ENCODE measurements around the gene NPTX2. TPM values are rescaled to one million over a fixed set of nuclear protein-coding genes. Genes with fewer than 3 reads are reported as not detected.
"Not testable (repeated sequence)": the region's sequence is repeated elsewhere in the genome, so short reads cannot be mapped to it uniquely, and the experiment has no call there.

NPTX2 gene, protein sequence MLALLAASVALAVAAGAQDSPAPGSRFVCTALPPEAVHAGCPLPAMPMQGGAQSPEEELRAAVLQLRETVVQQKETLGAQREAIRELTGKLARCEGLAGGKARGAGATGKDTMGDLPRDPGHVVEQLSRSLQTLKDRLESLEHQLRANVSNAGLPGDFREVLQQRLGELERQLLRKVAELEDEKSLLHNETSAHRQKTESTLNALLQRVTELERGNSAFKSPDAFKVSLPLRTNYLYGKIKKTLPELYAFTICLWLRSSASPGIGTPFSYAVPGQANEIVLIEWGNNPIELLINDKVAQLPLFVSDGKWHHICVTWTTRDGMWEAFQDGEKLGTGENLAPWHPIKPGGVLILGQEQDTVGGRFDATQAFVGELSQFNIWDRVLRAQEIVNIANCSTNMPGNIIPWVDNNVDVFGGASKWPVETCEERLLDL
- total RNA-seq (2014; rRNA removed; shearing (Covaris generic); ENCODE audit: low replicate concordance): 38.3 and 40.5 TPM in 2 replicates

DNA sequence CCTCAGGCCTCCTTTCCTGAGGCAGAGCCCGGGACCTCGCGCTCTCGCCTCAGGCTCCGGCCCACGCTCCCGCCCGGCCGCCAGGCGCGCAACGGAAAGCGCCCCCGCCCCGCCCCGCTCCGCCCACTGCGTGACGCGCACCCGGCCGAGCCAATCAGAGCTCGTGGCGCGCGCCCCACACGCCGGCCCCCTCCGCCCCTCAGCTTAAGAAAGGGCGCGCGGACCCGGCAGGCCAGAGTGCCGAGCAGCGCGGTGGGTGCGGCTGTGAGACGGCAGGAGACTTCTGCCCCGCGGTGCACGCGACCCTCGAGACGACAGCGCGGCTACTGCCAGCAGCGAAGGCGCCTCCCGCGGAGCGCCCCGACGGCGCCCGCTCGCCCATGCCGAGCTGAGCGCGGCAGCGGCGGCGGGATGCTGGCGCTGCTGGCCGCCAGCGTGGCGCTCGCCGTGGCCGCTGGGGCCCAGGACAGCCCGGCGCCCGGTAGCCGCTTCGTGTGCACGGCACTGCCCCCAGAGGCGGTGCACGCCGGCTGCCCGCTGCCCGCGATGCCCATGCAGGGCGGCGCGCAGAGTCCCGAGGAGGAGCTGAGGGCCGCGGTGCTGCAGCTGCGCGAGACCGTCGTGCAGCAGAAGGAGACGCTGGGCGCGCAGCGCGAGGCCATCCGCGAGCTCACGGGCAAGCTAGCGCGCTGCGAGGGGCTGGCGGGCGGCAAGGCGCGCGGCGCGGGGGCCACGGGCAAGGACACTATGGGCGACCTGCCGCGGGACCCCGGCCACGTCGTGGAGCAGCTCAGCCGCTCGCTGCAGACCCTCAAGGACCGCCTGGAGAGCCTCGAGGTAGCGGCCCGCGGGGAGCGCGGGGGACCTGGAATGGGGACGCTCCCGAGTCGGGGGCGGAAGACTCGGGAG lies at the start of gene NPTX2:
TSS of gene NPTX2 (plus strand) at position 235 of the 909 bp plus-strand sequence. CDS start at position 412, 177 bp downstream.
- in situ Hi-C loops (cut with HindIII; ENCODE audit: low pct_unique_long_range_greater_than_20kb, low sequenced_read_pairs): no loop called here
- peak; percentile 85 for DNase-seq (ENCODE audit: low read depth)

DNA sequence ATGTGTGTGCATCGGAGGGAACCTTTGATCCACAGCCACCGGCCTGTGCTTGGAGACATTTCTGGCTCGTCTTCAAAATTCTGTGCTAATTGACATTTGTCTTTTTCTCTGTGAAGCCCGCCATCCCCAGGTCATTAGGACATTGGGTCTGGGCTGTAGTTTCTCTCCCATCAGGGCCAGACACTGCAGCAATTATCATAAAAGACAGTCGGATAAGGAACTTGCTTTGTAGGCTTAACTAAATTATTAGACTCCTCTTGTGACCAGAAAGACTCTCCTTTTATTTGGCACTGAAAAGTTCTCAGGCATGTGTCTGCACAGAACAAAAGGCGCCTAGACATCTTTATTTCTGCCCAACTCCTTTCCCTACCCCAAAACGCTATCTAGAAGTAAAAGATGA lies 49.1 kb upstream of the NPTX2 start:
- in situ Hi-C loops (cut with HindIII; ENCODE audit: low pct_unique_long_range_greater_than_20kb, low sequenced_read_pairs): no loop called here
- DNase-seq (ENCODE audit: low read depth): no peak

DNA sequence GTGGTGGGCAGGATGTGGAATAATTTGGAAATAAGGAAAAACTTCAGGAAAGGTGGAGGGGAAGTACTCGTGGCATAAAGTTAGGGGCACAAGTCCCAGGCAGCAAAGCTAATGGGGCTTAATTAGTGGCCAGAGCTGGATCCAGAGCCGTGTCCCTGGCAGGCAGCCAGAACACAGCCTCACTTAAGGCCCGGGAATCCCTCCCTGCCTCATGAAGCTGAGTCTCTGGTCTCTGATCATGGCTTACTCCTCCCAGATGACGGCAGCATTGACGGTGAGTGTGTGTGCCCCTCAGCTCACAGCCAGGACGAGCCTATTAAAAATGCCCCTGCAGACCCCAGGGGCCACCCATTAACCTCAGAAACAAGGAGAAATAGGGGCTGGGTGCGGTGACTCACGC lies 48.2 kb upstream of the NPTX2 start:
- in situ Hi-C loops (cut with HindIII; ENCODE audit: low pct_unique_long_range_greater_than_20kb, low sequenced_read_pairs): no loop called here
- no peak for DNase-seq (ENCODE audit: low read depth)

DNA sequence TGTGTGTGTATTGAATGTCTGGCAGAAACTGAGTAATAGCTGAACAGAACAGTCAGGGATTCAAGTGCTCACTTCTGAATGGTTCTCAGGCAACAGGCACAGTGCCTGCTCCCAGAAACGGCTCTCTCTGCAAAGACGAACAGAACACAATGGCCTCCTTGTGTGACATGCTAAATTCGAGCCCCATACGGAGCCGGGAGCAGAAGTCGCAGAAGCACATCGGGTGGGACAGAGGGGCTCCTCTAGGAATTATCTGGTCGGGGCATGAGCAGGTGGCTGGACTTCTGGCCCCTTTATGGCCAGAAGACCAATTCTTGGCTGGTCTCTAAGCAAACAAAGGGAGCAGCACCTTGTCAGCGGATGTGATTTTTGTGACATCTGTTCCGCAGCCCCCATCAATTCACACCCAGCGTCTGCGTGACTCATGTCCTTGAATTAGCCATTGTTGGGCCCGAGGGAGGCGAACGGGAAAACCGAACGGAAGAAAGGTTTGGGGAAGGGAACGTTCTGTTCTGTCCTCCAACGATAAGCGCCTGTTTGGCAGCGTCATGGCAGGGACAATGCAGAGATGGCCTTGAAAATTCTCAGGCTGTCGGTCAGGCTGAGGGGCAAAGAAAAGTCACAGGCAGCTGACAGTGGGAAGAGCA lies 47.3 kb upstream of the NPTX2 start:
- in situ Hi-C loops (cut with HindIII; ENCODE audit: low pct_unique_long_range_greater_than_20kb, low sequenced_read_pairs): no loop called here
- no peak for DNase-seq (ENCODE audit: low read depth)

DNA sequence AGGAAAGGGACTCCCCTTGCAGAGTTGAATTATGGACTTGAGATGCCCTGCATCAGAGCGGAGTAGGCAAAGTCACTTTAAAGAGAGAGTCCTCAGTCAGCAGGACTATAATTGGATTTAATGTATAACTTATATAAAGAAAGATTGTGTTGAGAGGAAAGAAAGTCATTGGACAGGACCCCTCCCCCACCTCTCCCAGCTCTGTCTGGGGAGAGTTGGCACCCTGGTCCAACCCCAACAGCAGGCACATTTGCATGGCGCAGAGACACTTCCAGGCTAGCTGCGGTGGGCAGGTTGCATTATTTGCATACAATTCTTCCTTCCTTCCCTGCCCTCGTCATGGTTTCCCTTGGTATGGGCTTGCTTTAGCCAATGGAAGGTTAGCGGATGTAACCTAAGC lies 46.1 kb upstream of the NPTX2 start:
- no peak for DNase-seq (ENCODE audit: low read depth)
- in situ Hi-C loops (cut with HindIII; ENCODE audit: low pct_unique_long_range_greater_than_20kb, low sequenced_read_pairs): no loop called here

DNA sequence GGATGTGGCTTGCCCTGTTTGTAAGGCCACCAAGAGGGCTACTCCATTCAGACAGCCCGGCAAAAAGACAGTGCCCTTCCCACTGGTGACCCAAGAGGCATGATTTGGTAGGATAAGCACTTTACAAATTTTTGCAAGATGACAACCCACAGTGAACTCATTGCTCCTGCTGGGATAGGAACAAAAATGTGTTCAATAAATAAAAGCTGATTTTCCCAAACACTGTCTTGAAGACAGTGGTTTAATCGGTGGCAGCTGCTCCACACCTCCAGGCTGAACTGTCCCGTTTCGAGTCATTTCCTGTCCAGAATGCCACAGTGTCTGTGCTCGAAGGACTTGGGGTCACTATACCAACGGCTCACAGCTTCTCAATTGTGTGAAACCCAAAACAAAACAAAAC lies 45.1 kb upstream of the NPTX2 start:
- in situ Hi-C loops (cut with HindIII; ENCODE audit: low pct_unique_long_range_greater_than_20kb, low sequenced_read_pairs): no loop called here
- no peak for DNase-seq (ENCODE audit: low read depth)

DNA sequence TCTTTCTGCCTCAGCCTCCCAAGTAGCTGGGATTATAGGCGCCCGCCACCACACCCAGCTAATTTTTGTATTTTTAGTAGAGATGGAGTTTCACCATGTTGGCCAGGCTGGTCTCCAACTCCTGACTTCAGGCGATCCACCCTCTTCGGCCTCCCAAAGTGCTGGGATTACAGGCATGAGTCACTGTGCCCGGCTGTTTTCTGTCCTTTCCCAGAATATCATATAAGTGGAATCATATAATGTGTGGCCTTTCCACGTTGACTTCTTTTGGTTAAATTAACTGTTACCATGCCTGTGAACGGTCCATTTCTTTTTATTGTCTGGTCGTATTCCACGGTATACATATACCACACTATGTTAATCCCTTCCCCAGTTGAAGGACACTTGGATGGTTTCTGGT lies 44.4 kb upstream of the NPTX2 start:
- in situ Hi-C loops (cut with HindIII; ENCODE audit: low pct_unique_long_range_greater_than_20kb, low sequenced_read_pairs); DNase-seq (ENCODE audit: low read depth): not testable (repeated sequence)

DNA sequence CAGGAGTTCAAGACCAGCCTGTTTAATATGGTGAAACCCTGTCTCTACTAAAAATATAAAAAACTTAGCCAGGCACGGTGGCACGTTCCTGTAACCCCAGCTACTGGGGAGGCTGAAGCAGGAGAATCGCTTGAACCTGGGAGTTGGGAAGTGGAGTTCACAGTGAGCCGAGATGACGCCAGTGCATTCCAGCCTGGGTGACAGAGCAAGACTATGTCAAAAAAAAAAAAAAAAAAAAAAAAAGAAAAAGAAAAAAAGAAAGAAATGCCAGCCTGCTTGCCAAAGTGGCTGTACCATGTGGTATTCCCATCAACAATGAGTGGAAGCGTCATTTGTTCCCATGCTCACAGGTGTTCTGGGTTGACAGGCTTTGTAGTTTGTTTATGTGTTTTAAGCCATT lies 43.3 kb upstream of the NPTX2 start:
- in situ Hi-C loops (cut with HindIII; ENCODE audit: low pct_unique_long_range_greater_than_20kb, low sequenced_read_pairs): no loop called here
- DNase-seq (ENCODE audit: low read depth): no peak

DNA sequence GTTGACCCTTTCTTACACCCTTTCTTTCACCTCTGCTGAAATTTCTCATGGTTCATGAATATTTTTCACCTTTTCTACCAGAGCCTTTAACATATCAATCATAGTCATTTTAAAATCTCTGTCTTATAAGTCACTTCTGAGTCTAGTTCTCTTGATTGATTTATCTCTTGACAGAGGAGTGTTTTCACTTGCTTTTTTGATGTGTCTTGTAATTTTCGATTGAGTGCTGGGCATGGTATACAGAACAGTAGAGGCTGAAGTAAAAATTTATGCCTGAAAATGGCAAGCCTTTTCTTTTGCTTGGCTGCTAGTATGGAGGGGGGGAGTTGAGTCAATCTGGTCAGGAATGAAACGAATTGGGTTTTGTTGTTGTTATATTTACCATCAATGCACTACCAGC lies 41.2 kb upstream of the NPTX2 start:
- DNase-seq (ENCODE audit: low read depth): no peak
- in situ Hi-C loops (cut with HindIII; ENCODE audit: low pct_unique_long_range_greater_than_20kb, low sequenced_read_pairs): no loop called here

DNA sequence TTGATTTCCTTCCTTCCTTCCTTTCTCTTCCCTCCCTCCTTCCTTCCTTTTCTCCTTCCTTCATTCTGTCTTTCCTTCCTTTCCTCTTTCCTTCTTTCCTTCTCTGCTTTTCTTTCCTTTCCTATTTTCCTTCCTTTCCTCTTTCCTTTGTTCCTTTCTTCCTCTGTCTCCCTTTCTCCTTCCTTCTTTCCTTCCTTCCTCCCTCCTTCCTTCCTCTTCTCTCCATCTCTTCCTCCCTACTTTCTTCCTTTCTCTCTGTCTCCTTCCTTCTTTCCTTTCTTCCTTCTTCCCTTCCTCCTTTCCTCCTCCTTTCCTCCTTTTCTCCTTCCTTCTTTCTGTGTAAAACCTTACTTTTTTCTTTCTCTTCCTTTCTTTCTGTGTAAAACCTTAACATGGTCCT lies 32.3 kb upstream of the NPTX2 start:
- no peak for DNase-seq (ENCODE audit: low read depth)
- in situ Hi-C loops (cut with HindIII; ENCODE audit: low pct_unique_long_range_greater_than_20kb, low sequenced_read_pairs): no loop called here

DNA sequence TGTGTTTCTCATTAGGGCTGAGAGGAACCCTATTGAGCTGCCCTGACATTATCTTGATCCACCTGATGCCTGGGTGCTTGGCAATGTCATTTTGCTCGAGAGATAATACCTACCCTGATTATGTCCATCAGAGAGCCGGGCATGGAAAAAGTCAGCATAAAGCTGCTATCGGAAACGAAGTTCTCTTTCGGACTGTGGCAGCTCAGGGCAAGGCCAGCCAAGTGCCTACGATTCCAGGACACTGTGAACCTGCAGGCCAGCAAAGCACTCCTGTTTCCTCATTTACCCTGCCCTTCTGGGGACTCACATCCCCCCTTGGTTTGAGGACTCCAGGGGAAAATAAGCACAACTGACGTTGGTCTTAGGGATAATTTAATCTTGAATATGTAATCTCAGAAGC lies 25.2 kb upstream of the NPTX2 start:
- in situ Hi-C loops (cut with HindIII; ENCODE audit: low pct_unique_long_range_greater_than_20kb, low sequenced_read_pairs): no loop called here

DNA sequence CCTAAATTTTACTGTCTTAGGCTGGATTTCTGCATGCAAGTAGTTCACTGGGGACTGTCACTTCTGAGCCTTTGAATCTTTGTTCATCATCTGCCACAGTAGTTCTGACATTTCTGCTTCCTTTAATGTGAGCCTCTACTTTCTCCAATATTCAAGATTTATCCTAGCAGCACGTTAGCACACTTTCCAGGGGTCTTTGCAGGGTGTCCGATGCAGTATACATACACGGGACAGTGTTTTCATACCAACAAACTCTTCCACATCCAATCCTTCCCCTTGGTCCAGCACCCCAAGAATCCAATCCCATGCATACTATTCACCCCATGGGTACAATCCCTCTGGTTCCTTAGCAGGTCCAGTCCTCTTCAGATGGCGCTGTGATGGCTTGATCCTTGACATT lies 22.7 kb upstream of the NPTX2 start:
- in situ Hi-C loops (cut with HindIII; ENCODE audit: low pct_unique_long_range_greater_than_20kb, low sequenced_read_pairs): no loop called here
- DNase-seq (ENCODE audit: low read depth): no peak

More for the DNA sequence above, 25.2 kb upstream of the NPTX2 start:
- no peak for DNase-seq (ENCODE audit: low read depth)

DNA sequence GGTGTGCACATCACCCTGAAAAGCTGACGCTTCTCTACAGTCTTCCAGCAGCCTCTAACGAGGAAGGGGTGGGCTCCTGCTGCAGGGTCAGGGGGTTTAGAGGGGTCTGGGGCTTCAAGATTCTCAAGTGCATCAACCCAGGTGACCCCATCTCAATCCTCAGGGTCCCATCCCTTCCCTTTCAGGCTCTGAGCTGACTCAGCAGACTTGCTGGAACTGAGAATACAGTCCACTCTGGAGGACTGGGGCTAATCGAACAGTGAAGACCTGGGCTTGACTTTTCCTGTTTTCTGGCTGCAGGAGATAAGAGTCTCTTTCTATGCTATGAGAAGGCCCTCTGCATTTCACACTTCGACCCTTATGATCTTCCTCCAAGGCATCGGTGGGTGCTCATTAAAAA lies 22.3 kb upstream of the NPTX2 start:
- DNase-seq (ENCODE audit: low read depth): no peak
- in situ Hi-C loops (cut with HindIII; ENCODE audit: low pct_unique_long_range_greater_than_20kb, low sequenced_read_pairs): no loop called here

DNA sequence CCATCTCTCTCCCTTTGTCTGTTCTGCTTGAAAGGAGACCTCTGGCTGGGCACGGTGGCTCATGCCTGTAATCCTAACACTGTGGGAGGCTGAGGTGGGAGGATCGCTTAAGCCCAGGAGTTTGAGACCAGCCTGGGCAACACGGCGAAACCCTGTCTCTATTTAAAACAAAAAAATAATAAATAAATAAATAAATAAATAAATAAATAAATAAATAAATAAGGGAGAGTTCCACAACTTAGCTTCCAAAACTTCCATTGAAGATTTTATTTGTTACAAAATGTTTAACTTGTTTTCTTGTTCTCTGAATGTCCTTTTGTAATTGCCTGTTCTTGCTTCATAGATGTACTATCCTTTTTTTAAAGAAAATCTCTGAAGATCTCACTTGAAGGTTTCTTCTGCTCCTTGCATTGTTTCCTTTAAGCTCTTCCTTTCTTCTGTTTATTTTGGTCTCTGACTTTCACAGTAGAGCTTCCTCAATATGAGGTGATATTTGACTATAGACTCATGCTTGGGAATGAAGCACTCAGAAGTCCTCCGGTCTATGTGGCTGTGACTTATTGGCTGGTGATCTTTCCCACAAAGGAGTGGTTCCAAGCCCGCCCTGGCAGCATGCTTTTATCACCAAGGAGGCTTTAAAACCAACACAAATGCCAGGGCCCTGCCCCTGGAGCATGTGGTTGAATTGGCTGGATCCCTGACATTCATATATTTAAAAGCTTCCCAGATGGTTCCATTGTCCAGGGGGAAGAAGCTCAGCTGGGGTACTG lies 18.1 kb upstream of the NPTX2 start:
- in situ Hi-C loops (cut with HindIII; ENCODE audit: low pct_unique_long_range_greater_than_20kb, low sequenced_read_pairs): no loop called here
- no peak for DNase-seq (ENCODE audit: low read depth)

DNA sequence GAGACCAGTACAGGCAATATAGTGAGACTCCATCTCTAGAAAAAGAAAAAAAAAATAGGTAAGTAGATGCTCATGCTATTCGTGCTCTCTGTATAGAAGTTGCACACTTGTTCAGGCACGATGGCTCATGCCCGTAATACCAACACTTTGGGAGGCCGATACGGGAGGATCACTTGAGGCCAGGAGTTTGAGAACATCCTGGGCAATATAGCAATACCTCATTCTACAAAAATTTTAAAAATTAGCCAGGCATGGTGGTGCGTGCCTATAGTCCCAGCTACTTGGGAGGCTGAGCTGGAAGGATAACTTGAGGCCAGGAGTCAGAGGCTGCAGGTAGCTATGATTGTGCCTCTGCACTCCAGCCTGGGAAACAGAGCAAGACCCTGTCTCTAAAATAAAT lies 17.2 kb upstream of the NPTX2 start:
- in situ Hi-C loops (cut with HindIII; ENCODE audit: low pct_unique_long_range_greater_than_20kb, low sequenced_read_pairs): no loop called here

DNA sequence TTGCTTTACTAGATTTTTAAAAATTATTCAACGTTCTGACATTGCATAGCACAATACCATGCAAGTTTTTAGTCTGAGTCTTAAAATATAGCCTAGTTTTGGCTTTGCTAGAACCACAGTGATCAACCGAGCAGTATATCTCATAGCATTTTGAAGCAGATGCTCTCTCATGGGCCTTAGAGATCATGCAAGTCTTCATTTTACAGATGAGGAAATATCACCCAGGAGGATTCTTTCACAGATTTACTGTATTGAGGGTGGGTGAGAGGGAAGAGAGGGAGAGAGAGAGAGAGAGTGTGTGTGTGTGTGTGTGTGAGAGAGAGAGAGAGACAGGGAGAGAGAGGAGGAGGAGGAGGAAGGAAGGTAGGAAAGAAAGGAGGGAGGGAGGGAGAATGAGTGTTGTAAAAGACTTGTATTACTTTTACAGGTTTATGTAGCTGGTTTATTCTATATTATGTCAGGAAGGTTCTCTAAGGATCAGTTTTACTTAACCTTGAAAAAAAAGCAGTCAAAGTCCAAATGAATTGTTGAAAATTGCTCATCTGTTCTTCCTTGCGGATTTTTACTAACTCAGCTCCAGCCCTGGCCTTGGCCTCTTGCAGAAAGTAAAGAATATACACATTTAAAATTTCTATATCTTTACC lies 14.2 kb upstream of the NPTX2 start:
- in situ Hi-C loops (cut with HindIII; ENCODE audit: low pct_unique_long_range_greater_than_20kb, low sequenced_read_pairs): no loop called here
- DNase-seq (ENCODE audit: low read depth): no peak

More for the DNA sequence above, 17.2 kb upstream of the NPTX2 start:
- DNase-seq (ENCODE audit: low read depth): no peak

DNA sequence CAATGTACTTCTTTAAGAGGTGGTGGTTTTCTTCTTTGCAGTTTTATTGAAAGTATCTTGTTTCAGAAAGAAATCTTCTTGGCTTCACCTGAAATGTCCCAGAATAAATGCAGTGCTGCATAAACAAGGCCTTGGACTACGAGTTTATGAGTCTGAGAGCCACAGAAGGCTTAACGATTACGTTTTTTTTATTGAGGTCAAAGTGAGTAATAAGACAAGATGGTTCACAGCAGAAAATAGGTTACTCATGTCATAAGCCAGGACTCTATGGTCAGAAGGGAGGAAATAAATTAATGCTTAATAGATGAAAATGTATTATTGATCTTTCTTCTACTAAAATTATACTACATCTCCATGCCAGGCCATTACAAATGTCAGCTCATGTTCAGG lies 13.7 kb upstream of the NPTX2 start:
- in situ Hi-C loops (cut with HindIII; ENCODE audit: low pct_unique_long_range_greater_than_20kb, low sequenced_read_pairs): no loop called here
- DNase-seq (ENCODE audit: low read depth): no peak
